Measurements from ENCODE around the gene IVNS1ABP.
A peak's percentile ranks its signal among the peaks of the same experiment; 100 is the strongest.
"Not testable (repeated sequence)": the region's sequence is repeated elsewhere in the genome, so short reads cannot be mapped to it uniquely, and the experiment has no call there.

IVNS1ABP gene

GRCh38 chr1:185317034-185317885 is at the start of gene IVNS1ABP:
Gene IVNS1ABP (minus strand): TSS chr1:185317243. CDS start chr1:185309493, 7,750 bp downstream.
- peak; percentile 99 for DNase-seq

DNA sequence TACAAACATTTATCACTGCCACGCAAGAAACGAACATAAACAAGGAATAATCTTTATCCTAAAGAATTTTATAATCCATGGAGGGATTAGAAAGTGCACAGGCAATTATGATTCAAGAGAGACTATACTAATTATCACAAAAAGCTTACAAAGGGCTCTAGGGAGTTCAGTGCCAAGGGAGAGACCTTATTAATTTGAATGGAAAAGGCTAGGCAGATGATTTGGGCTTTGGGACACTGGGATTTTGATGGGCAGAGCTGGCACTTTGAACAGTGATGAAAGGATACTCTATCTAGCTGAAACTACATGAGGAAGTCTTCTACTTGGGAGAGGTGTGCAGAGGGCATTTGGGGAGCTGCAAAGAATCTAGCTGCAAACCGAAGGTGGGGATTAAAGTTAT is 48.9 kb upstream of the IVNS1ABP start:
- DNase-seq: no peak

DNA sequence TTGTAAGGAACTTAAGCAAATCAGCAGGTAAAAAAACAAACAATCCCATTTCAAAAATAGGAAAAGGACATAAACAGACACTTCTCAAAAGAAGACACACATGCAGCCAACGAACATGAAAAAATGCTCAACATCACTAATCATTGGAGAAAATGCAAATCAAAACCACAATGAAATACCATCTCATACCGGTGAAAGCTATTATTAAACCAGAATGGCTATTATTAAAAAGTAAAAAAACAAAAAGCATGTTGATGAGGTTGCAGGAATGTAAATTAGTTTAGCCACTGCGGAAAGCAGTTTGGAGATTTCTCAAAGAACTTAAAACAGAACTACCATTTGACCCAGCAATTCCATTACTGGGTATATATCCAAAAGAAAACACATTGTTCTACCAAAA is 47.5 kb upstream of the IVNS1ABP start:
- not testable (repeated sequence) for DNase-seq

GRCh38 chr1:185363205-185363604 is 46.2 kb upstream of the IVNS1ABP start:
- no peak for DNase-seq

GRCh38 chr1:185360714-185361113 is 43.7 kb upstream of the IVNS1ABP start:
- DNase-seq: no peak

DNA sequence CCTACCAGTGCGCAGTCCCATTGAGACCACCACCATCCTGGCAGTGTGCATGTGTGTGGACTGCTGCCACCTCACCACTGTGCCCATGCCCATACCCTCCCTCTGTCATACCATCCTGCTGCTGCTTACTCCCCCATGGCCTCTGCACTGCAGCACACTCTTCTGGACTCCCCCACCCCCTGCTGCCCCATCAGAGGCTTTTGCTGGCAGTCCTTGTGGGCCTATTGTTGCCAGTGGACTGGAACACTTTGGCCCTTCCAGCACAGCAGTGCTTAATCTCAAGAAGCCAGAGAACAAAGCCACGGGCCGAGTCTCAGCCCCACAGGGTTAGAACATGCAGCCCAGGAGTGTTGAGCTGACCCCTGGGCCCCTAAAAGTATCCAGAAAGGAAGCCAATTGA is 41.9 kb upstream of the IVNS1ABP start:
- no peak for DNase-seq

DNA sequence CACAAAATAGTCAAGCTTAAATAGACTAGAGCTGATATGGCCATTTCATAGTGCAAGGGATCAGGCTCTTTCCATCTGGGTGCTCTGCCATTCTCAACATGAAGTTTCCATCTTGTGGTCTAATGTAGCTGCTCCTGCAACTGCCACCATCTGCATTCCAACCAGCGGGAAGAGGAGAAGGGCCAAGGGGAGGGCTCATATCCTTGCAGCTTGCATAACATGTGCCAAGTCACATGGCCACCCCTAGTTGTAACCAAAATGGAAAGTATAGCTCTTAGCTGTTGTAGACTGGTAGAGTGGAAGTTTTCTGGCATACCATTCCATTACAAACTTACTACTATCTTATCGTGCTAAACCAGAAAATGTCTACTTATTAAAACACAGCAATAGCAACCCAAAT is 38.9 kb upstream of the IVNS1ABP start:
- no peak for DNase-seq

GRCh38 chr1:185353124-185353523 is 36.1 kb upstream of the IVNS1ABP start:
- no peak for DNase-seq

DNA sequence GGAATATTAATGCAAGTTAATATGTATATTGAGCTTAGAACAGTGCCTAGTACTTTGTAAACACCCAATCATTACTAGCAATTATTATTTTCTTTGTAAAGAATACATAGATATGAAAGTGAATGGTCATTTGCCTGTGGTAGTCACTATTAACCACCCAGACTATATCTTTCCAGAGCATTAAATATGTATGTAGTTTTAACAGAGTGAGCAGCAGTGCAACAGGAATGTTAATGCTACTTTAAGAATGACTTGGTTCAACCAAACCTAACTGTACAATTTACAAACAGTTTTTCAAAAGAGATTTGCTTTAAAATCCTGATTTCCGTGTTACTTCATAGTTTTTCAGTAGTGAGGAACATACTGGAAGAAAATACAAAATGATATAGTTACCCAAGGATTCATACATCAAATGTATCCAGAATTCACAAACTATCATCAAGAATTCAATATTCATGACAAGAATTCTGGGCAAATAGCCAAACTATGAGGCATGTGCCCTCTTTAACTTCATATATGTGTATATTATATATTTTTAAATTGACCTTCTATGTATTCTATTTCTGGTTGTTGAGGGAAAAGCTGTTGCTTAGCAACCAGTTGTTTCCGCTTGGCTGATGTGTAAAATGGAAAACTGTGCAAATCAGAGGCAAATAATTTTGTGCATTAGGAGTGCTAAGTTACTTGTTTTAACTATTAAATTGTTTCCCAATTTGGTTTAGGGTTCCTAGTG is 34.9 kb upstream of the IVNS1ABP start:
- DNase-seq: no peak

DNA sequence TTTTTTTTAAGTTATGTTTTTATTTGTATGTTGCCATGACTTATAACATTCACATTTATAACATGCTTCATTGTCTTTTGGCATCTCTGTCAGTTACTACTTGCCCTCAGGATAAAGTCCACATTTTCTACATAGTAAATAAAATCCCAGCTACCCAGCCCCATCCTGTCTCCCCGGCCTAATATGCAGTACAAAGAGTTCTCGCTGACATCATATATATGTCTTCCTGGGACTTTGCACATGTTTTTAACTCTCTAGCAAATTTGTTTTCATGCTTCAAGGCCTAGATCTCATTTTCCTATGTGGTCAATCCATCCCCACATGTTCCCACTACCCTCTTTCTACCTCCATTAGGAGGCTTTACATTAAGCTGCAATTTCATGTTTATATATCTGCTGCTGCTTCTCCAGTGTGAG is 33.0 kb upstream of the IVNS1ABP start:
- no peak for DNase-seq

DNA sequence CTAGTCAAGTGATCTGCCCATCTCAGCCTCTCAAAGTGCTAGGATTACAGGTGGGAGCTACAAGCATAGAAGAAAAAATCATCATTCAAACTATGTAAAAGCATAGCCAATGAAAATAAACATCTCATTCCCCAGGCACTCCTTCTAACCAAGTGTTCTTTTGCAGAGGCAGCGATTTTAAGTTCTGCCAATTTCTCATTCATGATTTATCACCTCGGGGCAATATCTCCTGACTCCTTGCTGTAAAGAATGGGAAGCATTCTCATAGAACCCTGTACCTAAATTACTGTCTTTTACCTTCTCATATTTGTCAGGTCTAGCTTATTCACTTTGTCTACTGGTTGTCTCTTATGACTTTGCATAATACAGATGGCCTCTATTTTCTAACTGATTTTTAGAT is 32.5 kb upstream of the IVNS1ABP start:
- DNase-seq: no peak

DNA sequence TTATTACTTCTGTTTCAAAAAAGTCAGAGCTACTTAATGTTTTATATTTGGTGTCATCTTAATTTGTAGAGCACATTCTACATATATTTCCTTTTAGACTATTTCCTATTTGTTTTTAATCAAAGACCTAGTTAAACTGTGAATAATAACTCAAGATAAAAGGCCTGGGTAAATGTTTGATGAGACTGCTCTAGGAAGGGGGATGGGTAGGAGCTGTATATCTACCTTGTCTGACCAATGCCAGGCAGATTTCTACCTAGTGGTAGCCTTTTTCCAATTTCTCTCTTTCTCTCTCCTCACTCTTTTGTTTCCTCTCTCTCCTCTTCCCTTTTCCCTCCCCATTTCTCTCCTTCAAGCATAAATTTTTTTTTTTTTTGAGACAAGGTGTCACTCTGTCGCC is 31.9 kb upstream of the IVNS1ABP start:
- no peak for DNase-seq

GRCh38 chr1:185348296-185348695 is 31.3 kb upstream of the IVNS1ABP start:
- DNase-seq: no peak

- DNase-seq: no peak
Measured at GRCh38 chr1:185345913-185346720, 29.1 kb upstream of the IVNS1ABP start.

GRCh38 chr1:185343306-185343705 is 26.3 kb upstream of the IVNS1ABP start:
- DNase-seq: no peak

DNA sequence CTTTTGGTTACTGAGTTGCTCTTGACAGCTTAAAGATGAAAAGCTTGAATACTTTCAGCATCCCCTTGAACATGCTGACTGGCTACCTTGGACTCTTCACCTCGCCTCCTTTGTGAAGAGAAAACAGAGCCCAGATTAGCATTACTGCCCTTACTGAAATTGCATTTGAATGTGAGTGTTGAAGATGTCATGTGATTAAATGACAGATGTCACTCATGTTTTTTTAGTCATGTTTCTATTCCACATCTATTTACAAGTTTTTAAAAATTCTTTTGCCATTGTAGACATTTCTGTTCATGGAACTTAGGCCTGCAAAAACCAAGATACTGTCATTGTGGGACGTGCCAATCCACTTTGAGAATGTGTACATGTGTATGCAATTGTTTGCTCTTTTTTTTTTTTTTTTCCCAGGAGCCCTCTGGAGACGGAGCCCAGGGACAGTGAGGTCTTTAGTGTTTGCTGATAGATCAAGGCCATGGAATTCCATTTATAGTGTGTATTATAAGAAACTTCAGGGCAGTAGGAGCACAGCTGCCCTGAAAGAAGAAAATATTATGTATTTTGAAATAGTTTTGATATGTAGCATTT is 25.7 kb upstream of the IVNS1ABP start:
- DNase-seq: no peak

DNA sequence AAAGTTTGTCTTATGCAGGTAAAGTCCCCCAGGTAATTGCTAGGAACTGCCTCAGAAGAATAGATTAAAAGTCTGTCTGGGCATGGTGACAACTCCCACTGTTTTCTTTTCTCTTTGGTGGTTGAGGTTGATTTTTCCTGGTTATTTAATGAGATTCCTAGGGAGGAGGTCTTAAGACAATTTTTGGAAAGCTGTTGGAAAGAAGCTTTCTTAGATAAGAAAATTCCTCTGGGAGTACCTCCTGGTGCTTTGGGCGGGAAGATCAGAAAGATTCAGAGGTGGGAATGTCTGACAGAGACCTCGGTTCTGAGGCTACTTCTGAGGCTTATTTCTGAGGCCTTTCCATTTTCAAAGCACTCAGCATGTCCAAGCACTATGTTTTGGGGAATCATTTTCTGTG is 25.0 kb upstream of the IVNS1ABP start:
- DNase-seq: no peak

DNA sequence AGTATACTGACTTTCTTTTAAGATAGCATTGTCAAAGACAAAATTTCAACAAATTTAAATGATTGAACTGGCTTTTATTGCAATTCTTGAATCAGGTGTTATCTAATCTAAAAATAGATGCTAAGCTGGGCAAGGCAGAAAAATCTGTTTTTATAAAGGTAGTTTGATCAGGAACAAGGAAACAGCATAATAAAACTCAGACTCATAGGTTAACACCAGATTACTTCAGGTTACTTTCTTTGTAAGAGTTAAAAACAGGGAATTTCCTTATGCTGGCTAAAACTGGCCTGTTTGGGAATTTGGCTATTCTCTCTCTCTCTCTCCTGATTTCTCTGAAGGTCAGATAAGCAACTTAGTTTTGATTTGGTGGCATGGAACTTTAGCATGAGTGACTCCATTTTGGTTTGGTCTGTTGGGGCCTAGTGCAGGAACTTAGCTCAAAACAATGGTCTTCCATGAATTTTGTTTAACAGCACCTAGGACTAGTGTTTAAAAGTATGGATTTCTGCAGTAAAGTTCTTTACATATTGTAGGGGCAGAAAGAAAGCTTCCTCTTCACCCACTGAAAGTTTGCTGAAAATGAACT is 24.2 kb upstream of the IVNS1ABP start:
- DNase-seq: no peak

- DNase-seq: no peak
Measured at GRCh38 chr1:185338719-185339622, 21.9 kb upstream of the IVNS1ABP start.

GRCh38 chr1:185337246-185337645 is 20.2 kb upstream of the IVNS1ABP start:
- DNase-seq: no peak

GRCh38 chr1:185334182-185334581 is 17.1 kb upstream of the IVNS1ABP start:
- no peak for DNase-seq
